K562 (cell line): Measurements from ENCODE around the gene TMCC2. TPM values are rescaled to one million over a fixed set of nuclear protein-coding genes. Genes with fewer than 3 reads are reported as not detected.

Source experiments
- ARID4B ChIP-seq: sonication (generic); formaldehyde crosslinking; IDR thresholded peaks from 2 replicates; pipeline ENCODE4 v1.8.0; 2022; ENCODE audit warnings: mild to moderate bottlenecking, missing genetic modification reagents
- CREM ChIP-seq: IDR thresholded peaks from 2 replicates; pipeline ENCODE4 v1.6.1; 2014; ENCODE audit warnings: antibody characterized with exemption, low read depth
- EHMT2 ChIP-seq: fragments of 450-650 bp; IDR thresholded peaks from 2 replicates; pipeline ENCODE4 v1.6.1; 2018; ENCODE audit warnings: antibody characterized with exemption
- EP300 ChIP-seq: IDR thresholded peaks from 2 replicates; pipeline ENCODE4 v1.6.1; 2012; ENCODE audit warnings: low read length, improper control_type of control experiment
- FOXK2 ChIP-seq, 2 experiments: fragments of 450-650 bp; IDR thresholded peaks in 1 of 2; conservative IDR thresholded peaks in 1 of 2; 2 replicates each; pipeline ENCODE4 v1.6.1; 2016; ENCODE audit warnings: low read depth in 2 of 2, mild to moderate bottlenecking in 1 of 2
- MED1 ChIP-seq: sonication (generic); formaldehyde crosslinking; IDR thresholded peaks from 2 replicates; pipeline ENCODE4 v1.8.1; 2023; ENCODE audit warnings: missing genetic modification reagents, borderline replicate concordance
- MTA3 ChIP-seq: fragments of 450-650 bp; formaldehyde crosslinking; IDR thresholded peaks from 2 replicates; pipeline ENCODE4 v1.6.1; 2017; ENCODE audit warnings: mild to moderate bottlenecking, borderline replicate concordance
- NR0B1 ChIP-seq: fragments of 450-650 bp; IDR thresholded peaks from one replicate; pipeline ENCODE4 v1.6.1; 2018; ENCODE audit warnings: mild to moderate bottlenecking, moderate library complexity; ENCODE audit not compliant: partially characterized antibody
- POLR2AphosphoS2 ChIP-seq: IDR thresholded peaks from 2 replicates; pipeline ENCODE4 v1.6.1; 2012; ENCODE audit warnings: low read length, improper control_type of control experiment
- RBFOX2 ChIP-seq: fragments of 200-400 bp; formaldehyde crosslinking; IDR thresholded peaks from 2 replicates; pipeline ENCODE4 v1.6.1; 2017; ENCODE audit warnings: low read depth, mild to moderate bottlenecking, low read length, moderate library complexity
- RFX5 ChIP-seq: IDR thresholded peaks from 2 replicates; pipeline ENCODE4 v1.6.1; 2011; ENCODE audit warnings: low read depth, mild to moderate bottlenecking, improper control_type of control experiment, low read length
- RHOXF2B ChIP-seq: fragments of 250-450 bp; sonication (Bioruptor Pico); conservative IDR thresholded peaks from 2 replicates; pipeline ENCODE4 v1.5.1; 2021
- RNF219 ChIP-seq: fragments of 250-450 bp; sonication (Bioruptor Pico); IDR thresholded peaks from 2 replicates; pipeline ENCODE4 v1.5.0; 2022; ENCODE audit warnings: mild to moderate bottlenecking
- SRF ChIP-seq, 2 experiments: fragments of 250-450, 450-650 bp in 1 of 2; sonication (Bioruptor Pico) in 1 of 2; sonication (generic) in 1 of 2; formaldehyde crosslinking; IDR thresholded peaks; 2 replicates each; pipeline versions ENCODE4 v1.5.0 to v1.5.1; 2020 to 2022; ENCODE audit warnings: mild to moderate bottlenecking in 1 of 2, missing genetic modification reagents in 1 of 2
- SRSF7 ChIP-seq: fragments of 200-400 bp; formaldehyde crosslinking; optimal IDR thresholded peaks from 2 replicates; pipeline ENCODE3; 2017; ENCODE audit warnings: mild to moderate bottlenecking, low read depth, low read length
- ZNF133 ChIP-seq: fragments of 250-450 bp; sonication (Bioruptor Pico); IDR thresholded peaks from 2 replicates; pipeline ENCODE4 v1.4.0; 2020; ENCODE audit warnings: mild to moderate bottlenecking
- ZNF395 ChIP-seq: fragments of 200-800 bp; sonication (Bioruptor generic); IDR thresholded peaks from 2 replicates; pipeline ENCODE4 v1.6.1; 2017; ENCODE audit warnings: missing genetic modification characterization, missing compliant biosample characterization
- ZNF77 ChIP-seq: fragments of 250-450 bp; sonication (Bioruptor Pico); IDR thresholded peaks from 2 replicates; pipeline ENCODE4 v1.5.0; 2020
- ZNF780A ChIP-seq: fragments of 250-450 bp; sonication (Bioruptor Pico); IDR thresholded peaks from 2 replicates; pipeline ENCODE4 v1.5.0; 2021; ENCODE audit warnings: mild to moderate bottlenecking
- polyA plus RNA-seq, 8 experiments: library from polyadenylated mRNA; depleted of rRNA in 4 of 8; stranded (reverse) in 5 of 8; unstranded in 3 of 8; fragments of >200 nt; fragmentation: Nextera tagmentation in 2 of 8; fragmentation: Illumina TruSeq in 1 of 8; extraction: Ambion mirVana in 2 of 8; extraction: Trizol in 1 of 8; gene quantifications; 2 replicates each; pipeline versions ENCODE4 v1.2.1 to v1.2.3, GENCODE V29; 2011 to 2014; ENCODE audit warnings: inconsistent platforms in 1 of 8, missing spikeins in 1 of 8
- total RNA-seq, 7 experiments: library from RNA; depleted of rRNA in 6 of 7; stranded (reverse); fragments of >200 nt in 6 of 7; fragmentation: Illumina TruSeq in 2 of 7; extraction: Trizol in 2 of 7; gene quantifications; 2 replicates each; pipeline versions ENCODE4 v1.2.1 to v1.2.3, GENCODE V29; 2011 to 2021; ENCODE audit warnings: low replicate concordance in 1 of 7

Gene TMCC2
- total and polyA plus RNA-seq, 9 of the 15 experiments (the other 6 are each of a cell fraction or from before 2014, with no cell fraction given) = 0.06 to 1.8 (median 0.98) TPM

GRCh38 chr1:205284420-205285144, 56.8 kb downstream of the TMCC2 start (continued):
- TF ChIP-seq SRF (CRISPR knock-in tag; IDR thresholded peaks at IDR 0.05) = peak in 1 of 2 experiments; percentile 82; a peak in 2 of 4 replicates
- TF ChIP-seq EP300 = no peak
- TF ChIP-seq ZNF133 (CRISPR knock-in tag) = no peak
- no peak for TF ChIP-seq RHOXF2B (CRISPR knock-in tag)
- TF ChIP-seq SRSF7 = no peak
- peak; percentile 75; the same call in 1 of the 2 replicates for TF ChIP-seq EHMT2
- TF ChIP-seq ZNF395 = no peak
- no peak for TF ChIP-seq RFX5
- TF ChIP-seq RNF219 (CRISPR knock-in tag) = no peak
- TF ChIP-seq ZNF77 (CRISPR knock-in tag) = 0 out of 2 replicates have a peak, but pooled peaks have one; percentile 26
- peak; percentile 53; the same call in 1 of the 2 replicates for TF ChIP-seq CREM
- TF ChIP-seq RBFOX2 = no peak
- no peak for TF ChIP-seq ZNF780A (CRISPR knock-in tag)
- TF ChIP-seq MED1 = 0 out of 2 replicates have a peak, but pooled peaks have one; percentile 49
- no peak; the same call in 1 of the 2 replicates for TF ChIP-seq ARID4B (CRISPR knock-in tag)
- no peak; the same call in 1 of the 2 replicates for TF ChIP-seq MTA3
- TF ChIP-seq NR0B1 = no peak
- TF ChIP-seq POLR2AphosphoS2 = no peak
- TF ChIP-seq FOXK2 (conservative IDR thresholded peaks at IDR 0.05 in 1 of 2, IDR thresholded peaks at IDR 0.05 in 1 of 2; ENCODE audit: low read depth in 2 of 2) = no peak; a peak in 3 of 4 replicates
